GM18909 (cell line): Measurements from ENCODE around the gene LGALS7.
"Not testable (repeated sequence)": the region's sequence is repeated elsewhere in the genome, so short reads cannot be mapped to it uniquely, and the experiment has no call there.

Source experiments
- ATAC-seq: cut with Tn5 transposase; IDR thresholded peaks from one replicate; pipeline ENCODE4 v1.9.1; 2021; ENCODE audit warnings: mild to moderate bottlenecking; ENCODE audit not compliant: unreplicated experiment, poor library complexity

LGALS7 gene

DNA sequence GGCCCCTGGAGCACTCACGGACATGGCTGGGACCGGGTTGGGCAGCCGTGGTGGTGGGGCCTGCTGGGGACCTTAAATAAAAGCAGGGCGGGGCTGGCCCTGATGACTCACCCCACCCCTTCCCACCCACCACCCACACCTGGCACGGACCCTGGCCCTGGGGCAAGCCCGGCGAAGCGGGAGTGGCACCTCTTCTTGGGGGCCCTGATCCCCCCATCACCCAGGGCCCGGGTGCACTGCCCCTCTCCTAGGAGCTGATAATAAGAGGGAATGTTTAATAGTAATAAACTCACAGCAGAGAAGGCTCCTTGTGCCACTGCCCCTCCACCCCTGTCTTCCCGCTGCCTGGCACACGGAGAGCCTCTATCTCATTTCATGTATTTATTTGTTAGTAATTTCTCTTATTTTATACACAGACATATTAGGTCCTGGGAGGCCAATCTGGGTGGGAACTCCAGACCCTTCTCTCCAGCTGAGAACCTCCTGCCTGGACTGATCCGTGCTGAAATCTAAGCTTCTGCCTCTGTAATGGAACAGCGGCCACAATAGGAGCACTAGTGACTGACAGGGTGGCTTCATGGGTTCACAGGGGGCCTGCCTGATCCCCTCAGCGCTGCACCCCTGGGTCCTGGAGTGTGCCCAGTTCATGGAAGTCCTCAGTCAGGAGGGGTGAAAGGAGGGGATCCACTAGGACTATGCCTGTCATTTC is at the start of gene LGALS7:
Gene LGALS7, minus strand, starts transcription at position 49 of the 709 bp plus-strand sequence. Its CDS starts 25 bp downstream, at position 24.
- no peak for ATAC-seq

DNA sequence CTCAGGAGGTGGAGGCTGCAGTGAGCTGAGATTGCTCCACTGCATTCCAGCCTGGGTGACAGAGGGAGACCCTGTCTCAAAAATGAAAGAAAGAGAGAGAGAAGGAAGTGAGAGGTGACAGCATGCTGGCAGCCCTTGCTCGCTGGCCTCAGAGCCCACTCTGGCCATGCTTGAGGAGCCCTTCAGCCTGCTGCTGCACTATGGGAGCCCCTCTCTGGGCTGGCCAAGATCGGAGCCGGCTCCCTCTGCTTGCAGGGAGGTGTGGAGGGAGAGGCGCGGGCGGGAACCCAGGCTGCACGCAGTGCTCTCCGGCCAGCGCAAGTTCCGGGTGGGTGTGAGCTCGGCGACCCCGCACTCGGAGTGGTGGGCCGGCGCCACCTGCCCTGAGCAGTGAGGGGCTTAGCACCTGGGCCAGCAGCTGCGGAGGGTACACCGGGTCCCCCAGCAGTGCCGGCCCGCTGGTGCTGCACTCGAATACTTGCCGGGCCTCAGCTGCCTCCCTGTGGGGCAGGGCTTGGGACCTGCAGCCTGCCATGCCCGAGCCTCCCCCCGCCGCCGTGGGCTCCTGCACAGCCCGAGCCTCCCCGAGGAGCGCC is 48.0 kb upstream of the LGALS7 start:
- not testable (repeated sequence) for ATAC-seq

DNA sequence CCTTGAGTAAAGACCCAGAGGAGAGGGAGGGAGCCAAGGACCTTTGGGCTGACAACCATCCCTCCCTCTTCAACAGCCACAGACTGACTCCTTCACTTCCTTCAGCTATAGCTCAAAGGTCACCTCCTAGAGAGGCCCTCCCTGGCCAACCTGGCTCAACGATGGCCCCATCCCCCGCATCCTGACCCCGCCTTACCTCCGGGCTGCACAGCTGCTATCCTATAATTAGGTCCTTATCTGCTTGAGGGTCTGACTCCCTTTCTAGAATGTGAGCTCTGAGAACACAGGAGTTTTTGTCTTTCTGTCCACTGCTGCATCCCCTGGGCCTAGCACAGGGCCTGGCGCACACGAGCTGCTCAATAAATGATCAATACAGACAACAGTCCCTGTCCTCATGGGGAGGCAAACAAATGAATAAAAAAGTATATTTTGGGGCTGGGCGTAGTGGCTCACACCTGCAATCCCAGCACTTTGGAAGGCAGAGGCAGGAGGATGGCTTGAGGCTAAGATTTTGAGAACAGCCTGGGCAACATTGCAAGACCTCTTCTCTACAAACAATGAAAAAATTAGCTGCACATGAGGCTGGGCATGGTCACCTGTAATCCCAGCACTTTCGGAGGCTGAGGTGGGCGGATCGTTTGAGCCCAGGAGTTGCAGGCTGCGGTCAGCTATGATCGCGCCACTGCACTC is 46.1 kb upstream of the LGALS7 start:
- ATAC-seq: no peak

DNA sequence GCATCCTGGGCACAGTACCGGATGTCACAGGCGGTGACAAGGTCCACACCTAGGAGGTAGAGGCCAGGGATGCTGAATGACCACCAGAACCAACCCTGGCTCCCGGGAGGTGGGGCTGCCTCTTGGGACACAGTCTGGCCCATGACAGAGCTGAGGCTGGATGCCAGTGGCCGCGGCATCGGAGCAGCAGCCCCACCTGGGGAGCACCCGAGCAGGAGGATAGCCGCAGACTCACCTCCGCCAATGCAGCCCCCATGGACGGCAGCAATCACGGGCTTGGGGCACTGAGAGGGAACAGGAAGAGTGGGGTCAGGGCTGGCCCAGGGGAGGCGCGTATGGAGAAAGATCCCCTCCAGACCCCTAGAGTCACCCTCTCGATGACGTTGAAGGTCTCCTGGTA is 43.8 kb upstream of the LGALS7 start:
- ATAC-seq: no peak

GRCh38 chr19:38816131-38816750 is 42.9 kb upstream of the LGALS7 start:
- ATAC-seq: no peak

DNA sequence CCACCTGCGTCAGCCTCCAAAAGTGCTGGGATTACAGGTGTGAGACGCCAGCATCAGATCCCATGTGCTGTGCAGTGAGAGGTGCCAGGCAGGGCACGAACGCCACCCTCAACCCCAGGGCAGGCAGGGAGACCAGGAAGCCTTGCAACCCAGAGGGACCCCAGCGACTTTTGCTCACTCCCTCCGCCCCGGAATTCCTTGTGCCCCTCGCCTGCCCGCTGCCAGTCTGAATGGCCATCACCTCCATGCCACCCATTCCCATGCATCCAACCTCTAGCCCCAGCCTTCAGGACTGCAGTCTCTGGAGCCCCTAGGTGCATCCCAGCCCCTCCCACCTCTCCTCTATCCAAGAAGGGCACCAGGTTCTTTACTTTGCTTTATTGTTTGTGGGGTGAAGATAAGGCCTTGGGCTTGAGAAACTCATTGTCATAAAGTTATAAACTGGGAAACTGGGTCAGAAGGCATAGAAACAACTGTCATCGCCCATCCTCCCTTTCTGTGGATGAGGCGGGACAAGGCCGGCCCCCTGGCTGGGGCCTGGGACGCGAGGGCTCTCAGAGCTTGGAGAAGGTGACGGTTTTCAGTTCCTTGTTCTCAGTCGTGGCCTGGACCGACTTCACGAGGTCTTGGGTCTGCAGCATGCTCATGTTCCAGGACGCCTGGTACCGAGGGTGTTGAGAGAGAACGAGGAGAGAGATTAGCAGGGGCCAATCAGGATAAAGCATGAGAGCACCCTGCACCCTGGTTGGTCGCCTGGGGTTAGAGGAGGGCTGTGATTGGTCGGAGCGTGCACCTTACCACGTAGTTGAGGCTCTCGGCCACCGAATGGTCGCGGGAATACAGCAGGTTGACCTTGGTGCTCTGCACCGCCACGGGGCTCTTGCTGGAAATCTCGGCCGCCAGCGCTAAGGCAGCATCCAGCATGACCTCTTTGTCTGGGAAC is 42.0 kb upstream of the LGALS7 start:
- no peak for ATAC-seq

DNA sequence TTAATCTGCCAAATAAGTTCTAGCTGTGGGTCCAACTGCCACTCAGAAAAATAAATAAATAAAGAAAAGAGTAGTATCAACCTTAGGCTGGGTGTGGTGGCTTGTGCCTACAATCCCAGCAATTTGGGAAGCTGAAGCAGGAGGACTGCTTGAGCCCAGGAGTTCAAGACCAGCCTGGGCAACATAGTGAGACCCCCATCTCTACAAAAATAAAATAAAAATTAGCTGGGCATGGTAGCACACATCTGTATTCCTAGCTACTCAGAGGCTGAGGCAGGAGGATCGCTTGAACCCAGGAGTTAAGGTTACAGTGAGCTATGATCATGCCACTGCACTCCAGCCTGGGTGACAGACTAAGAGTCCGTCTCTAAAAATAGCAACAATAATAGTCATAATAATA is 40.6 kb upstream of the LGALS7 start:
- not testable (repeated sequence) for ATAC-seq

GRCh38 chr19:38813323-38813722 is 40.0 kb upstream of the LGALS7 start:
- ATAC-seq: no peak

- ATAC-seq: no peak
Observed at GRCh38 chr19:38812841-38813320, 39.6 kb upstream of the LGALS7 start, which contains the start of gene LGALS4. TSS of gene LGALS4 (minus strand) at chr19:38812945. CDS start at chr19:38812886, 59 bp downstream.

DNA sequence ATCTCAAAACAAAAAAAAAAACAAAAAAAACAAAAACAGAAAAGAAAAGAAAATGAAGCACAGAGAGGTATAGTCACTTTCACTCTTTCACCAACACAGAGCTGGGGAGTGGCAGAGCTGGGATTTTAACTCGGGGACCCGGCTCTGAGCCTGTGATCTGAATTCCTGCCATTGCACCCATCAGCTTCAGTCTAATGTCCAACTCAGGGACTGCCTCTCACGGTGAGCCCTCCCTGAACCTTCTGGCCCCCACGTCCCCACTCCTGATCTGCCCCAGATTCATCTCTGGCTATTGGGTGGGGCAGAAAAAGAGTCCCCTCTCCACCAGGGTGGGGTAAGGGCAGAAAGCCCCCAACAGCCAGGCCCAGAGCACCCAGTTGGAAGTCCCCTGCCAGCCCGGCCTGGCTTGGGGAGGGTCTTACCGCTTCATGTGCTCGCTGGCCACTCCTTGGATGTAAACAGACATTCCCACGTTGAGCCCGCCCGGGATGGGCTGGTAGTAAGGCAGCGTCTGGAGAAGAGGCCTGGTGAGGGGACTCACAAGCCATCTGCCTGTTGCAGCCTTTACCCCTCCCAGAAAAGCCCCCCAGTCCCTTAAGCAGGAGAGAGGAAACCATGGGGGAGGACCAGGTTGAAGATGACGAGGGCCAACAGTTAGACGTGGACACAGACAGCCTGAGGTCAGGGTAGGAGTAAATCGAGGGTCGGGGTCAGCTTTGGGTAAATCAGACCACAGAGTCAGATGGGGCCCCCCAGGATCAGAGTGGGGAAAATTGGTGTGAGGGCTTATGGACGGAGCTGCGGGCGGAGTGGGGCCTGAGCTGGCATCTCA is 38.9 kb upstream of the LGALS7 start:
- no peak for ATAC-seq

DNA sequence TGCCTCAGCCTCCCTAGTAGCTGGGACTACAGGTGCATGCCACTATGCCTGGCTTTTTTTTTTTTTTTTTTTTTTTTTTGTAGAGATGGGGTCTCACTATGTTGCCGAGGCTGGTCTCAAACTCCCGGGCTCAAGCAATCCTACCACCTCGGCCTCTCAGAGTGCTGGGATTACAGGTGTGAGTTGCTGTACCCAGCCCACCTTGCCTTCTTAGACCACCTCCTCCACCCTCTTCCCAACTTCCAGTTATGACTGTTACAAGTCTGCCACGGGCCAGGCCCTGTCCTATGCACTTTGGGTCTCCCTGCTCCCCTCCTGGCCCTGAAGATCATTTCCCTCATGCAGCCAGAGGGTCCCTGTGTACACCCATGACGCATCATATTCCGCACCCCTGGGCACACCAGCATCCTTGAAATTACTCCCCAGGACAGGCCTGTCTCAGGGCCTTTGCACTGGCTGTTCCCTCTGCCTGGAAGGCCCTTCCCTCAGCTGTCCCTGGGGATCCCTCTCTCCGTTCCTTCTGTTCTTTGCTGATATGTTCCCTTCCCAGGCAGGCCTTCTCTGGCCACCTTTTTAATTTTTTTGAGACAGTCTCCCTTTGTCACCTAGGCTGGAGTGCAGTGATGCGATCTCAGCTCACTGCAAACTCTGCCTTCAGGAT is 36.4 kb upstream of the LGALS7 start:
- ATAC-seq: no peak

GRCh38 chr19:38808741-38809140 is 35.4 kb upstream of the LGALS7 start:
- ATAC-seq: no peak

- ATAC-seq: not testable (repeated sequence)
Observed at GRCh38 chr19:38807374-38808098, 34.2 kb upstream of the LGALS7 start.

GRCh38 chr19:38806371-38806770 is 33.1 kb upstream of the LGALS7 start:
- ATAC-seq: no peak

GRCh38 chr19:38805180-38805579 is 31.9 kb upstream of the LGALS7 start:
- ATAC-seq: no peak

- no peak for ATAC-seq
Observed at GRCh38 chr19:38803543-38803942, 30.2 kb upstream of the LGALS7 start.

DNA sequence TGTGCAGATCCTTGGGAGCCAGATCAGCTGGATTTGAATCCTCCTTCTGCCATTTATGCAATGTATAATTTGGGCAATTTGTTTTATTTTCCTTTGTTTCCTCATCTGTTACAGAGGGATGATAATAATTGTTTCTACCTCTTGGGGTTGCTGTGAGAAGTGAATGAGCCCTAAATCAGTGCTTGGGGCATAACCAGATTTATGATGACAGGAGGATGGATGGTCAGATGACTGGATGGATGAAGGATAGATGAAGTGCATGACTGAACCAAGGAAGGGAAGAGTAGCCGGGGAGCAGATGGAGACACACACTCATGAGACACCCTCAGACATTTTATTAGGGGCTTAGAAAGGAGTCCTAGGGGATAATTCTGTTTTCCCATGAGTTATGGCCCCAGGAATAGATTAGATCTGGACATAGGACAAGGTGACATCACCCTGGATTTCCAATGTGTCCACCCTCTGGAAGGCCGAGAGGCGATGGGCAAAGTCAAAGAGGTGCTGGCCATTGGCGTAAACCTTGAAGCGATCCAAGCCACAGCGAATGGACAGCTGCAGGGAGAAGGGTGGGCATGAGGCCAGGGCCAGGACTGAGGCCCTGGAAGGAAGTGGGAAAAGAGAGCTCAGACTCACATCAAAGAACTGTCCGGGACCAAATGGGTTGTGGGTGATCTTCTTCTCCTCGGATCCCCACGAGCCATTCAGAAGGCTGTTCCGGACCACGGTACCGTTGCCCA is 28.2 kb upstream of the LGALS7 start:
- no peak for ATAC-seq
